Stimulated activated CD8-positive, alpha-beta memory T cell treated with anti-CD3 and anti-CD28 coated beads, Interleukin-4, amount 100 ng/mL, for 48 hours (primary cell): ENCODE measurements around the gene CRIM1.
"Not testable (repeated sequence)": the region's sequence is repeated elsewhere in the genome, so short reads cannot be mapped to it uniquely, and the experiment has no call there.

Experiments
- DNase-seq: peaks from one replicate; pipeline ENCODE4 v3.0.0-alpha.2; 2020

The CRIM1 gene

GRCh38 chr2:36355890-36356297, 316 bp downstream of the CRIM1 start:
- DNase-seq = no peak

- DNase-seq = peak; percentile 57
Observed at GRCh38 chr2:36356298-36356989, 866 bp downstream of the CRIM1 start.

- peak; percentile 52 for DNase-seq
Observed at GRCh38 chr2:36356990-36357846, 1.6 kb downstream of the CRIM1 start.

GRCh38 chr2:36357847-36358659, 2.5 kb downstream of the CRIM1 start:
- no peak for DNase-seq

GRCh38 chr2:36359067-36359466, 3.5 kb downstream of the CRIM1 start:
- no peak for DNase-seq

- no peak for DNase-seq
Observed at GRCh38 chr2:36360063-36360462, 4.5 kb downstream of the CRIM1 start.

- DNase-seq = no peak
Observed at GRCh38 chr2:36360834-36361233, 5.3 kb downstream of the CRIM1 start.

GRCh38 chr2:36361396-36361795, 5.8 kb downstream of the CRIM1 start:
- DNase-seq = no peak

GRCh38 chr2:36362291-36362690, 6.7 kb downstream of the CRIM1 start:
- DNase-seq = no peak

GRCh38 chr2:36363085-36363484, 7.5 kb downstream of the CRIM1 start:
- DNase-seq = not testable (repeated sequence)

- DNase-seq = no peak
Observed at GRCh38 chr2:36366491-36367120, 11.0 kb downstream of the CRIM1 start.

- no peak for DNase-seq
Observed at GRCh38 chr2:36367486-36367885, 11.9 kb downstream of the CRIM1 start.

GRCh38 chr2:36367895-36368353, 12.3 kb downstream of the CRIM1 start:
- DNase-seq = no peak

- no peak for DNase-seq
Observed at GRCh38 chr2:36368438-36368837, 12.9 kb downstream of the CRIM1 start.

- DNase-seq = no peak
Observed at GRCh38 chr2:36369163-36369562, 13.6 kb downstream of the CRIM1 start.

GRCh38 chr2:36369716-36370115, 14.1 kb downstream of the CRIM1 start:
- no peak for DNase-seq

- no peak for DNase-seq
Observed at GRCh38 chr2:36370281-36370680, 14.7 kb downstream of the CRIM1 start.

GRCh38 chr2:36371070-36371874, 15.7 kb downstream of the CRIM1 start:
- DNase-seq = no peak

- DNase-seq = no peak
Observed at GRCh38 chr2:36371928-36372391, 16.4 kb downstream of the CRIM1 start.

GRCh38 chr2:36373149-36373926, 17.8 kb downstream of the CRIM1 start:
- DNase-seq = no peak

GRCh38 chr2:36374585-36374984, 19.0 kb downstream of the CRIM1 start:
- no peak for DNase-seq
